HG02938 (cell line): ENCODE data around the gene WDFY2.
"Not testable (repeated sequence)": the region's sequence is repeated elsewhere in the genome, so short reads cannot be mapped to it uniquely, and the experiment has no call there.

Source experiments
- ATAC-seq: cut with Tn5 transposase; IDR thresholded peaks from one replicate; pipeline ENCODE4 v1.9.1; 2021; ENCODE audit warnings: mild to moderate bottlenecking, moderate library complexity; ENCODE audit not compliant: unreplicated experiment

WDFY2 gene

DNA sequence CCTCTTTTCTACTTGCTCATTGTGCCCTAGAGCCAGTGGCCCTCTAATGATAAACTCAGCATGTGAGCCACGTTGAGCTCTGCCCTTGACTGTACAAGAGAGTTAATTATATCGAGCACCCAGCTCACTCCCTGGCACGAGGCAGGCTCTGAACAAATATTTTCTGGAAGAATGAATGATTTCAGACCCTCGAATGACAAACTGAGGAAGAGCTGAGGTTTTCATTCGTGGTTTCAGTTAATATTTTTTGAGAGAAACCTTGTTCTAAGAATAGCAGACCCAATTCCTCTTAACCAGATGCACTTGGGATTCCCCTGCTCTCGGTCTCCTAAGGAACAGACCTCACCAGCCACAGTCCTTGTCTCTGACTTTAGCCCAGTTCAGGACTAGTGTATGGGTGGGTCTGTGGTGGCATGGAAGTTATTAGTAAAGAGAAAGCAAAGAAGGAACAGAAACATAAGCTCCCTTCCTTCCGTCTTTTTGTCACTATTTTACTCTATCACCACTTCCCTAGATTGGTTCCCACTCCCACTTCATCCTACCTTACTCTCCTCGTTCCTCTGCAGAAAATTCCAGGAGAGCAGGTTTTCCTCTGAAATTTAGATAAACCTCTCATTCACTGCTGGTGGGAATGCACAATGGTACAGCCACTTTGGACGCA lies 22.1 kb upstream of the WDFY2 start:
- ATAC-seq, result peak; percentile 67

DNA sequence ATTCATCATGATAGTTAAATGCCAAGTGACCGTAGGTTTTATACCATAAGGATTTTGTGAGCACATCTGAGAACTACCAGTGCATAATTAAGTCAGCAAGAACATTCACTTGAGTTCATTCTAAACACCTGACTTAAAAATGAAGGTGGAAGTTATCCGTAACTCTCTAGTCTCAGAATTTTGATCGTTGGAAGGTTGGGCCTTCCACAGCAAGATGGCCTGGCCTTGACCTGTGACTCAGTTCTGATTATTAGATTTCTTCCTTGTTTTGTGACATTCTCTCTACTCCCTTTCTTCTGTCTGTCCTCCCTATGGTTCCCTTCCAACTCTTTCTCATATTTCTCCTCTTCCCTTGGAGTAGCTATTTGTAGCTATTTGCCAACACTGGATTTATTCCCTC lies 20.0 kb upstream of the WDFY2 start:
- no peak for ATAC-seq

- ATAC-seq, result no peak
These were observed 19.6 kb upstream of the WDFY2 start for GRCh38 chr13:51564671-51565070.

- not testable (repeated sequence) for ATAC-seq
These were observed 15.3 kb upstream of the WDFY2 start for GRCh38 chr13:51569001-51569400.

GRCh38 chr13:51576754-51577153 lies 7.5 kb upstream of the WDFY2 start:
- ATAC-seq, result no peak

DNA sequence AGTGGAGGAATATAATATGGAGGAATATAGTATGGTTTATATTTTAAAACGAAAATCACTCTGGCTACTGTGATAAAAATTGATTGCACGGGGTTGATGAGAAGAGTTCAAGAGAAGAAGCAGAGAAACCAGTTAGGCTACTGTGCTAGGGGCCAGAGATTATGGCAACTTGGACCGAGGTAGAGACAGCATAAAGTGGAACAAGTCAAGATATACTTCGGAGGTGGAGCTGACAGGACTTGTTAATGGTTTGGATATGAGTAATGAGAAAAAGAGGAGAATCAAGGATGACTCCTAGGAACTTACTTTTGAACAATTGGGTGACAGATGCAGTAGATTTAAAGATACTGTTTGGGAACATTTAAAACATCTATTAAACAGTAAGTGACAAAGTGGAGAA lies 6.6 kb upstream of the WDFY2 start:
- no peak for ATAC-seq

GRCh38 chr13:51579676-51580075 lies 4.6 kb upstream of the WDFY2 start:
- ATAC-seq, result no peak

- no peak for ATAC-seq
These were observed 3.0 kb upstream of the WDFY2 start for GRCh38 chr13:51581148-51581820.

DNA sequence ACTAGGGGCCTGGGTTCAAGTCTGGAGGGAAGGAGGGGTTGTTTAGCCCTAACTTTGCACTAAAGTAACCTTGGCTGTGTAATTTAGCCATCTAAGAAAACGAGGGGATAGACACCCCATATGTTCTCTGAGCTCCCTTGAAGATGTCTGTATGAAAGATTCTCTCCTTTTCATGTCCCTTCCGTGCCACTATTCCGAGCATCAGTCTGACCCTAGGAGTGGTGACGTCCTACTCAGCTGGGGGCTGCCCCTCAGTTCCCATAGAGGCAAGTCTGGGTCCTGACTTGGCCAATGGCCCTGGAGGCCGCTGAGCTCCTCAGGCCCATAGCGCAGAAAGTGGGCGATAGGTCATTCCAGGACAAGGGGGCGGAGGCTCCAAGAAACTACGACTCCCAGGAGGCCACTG lies 790 bp upstream of the WDFY2 start:
- no peak for ATAC-seq

DNA sequence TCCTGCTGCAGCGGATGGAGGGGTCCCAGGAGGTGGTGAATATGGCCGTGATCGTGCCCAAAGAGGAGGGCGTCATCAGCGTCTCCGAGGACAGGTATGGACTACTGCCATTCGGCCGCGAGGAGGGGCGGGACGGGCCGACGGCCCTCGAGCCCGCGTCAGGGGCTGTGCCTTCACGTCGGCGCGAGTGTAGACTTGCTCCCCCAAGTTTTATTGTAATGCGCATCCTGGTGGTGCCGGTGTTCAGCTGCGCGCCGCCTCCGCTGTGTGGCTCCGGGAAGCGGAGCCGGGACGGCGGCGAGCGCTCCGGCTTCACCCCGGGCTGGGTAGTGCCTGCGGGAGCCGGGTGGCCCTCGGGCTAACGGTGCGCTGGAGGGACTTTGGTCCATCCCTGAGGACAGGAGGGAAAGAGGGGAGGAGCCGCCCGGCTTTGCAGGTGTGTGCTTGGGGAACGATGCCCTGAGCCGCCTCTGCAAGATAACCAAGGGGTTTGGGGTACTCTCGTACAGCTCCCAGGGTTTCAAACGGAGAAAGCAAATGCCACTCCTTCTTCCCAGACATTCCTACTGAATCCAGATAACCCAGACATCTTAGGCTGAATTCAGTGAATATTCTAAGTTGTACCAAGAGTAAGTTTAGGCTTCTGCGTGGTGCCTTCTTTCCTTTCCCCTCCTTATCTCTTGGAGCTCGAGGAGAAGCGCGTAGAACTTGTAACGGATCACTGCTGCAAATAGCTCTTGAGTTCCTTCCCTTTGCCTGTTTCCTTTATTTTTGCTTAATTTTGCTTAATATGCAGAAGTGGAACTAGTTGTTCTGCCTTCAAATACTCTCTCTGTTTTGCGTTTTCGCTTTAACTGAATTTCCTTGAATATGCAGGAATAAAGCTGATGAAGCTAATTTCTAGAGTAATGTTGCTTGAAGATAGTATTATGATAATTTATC lies 740 bp downstream of the WDFY2 start:
- peak; percentile 30 for ATAC-seq

DNA sequence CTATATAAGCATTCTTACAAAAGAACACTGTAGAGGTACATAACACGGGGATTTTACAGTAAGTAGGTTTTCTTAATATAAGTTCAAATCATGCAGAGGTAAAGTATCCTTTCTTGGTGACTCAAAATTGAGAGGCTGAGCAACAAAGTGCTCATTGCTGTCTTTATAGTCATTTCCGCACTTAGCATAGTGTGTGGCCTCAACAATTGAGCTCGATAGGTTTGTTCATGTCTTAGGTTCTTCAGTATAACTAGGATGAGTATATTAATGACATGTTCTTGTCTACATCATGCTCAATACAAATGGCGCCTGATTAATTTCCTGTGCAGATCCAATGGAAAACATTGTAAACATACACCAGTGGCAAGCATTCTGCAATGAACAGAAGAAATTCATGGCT lies 1.4 kb downstream of the WDFY2 start:
- no peak for ATAC-seq

GRCh38 chr13:51587372-51587771 lies 3.1 kb downstream of the WDFY2 start:
- no peak for ATAC-seq

DNA sequence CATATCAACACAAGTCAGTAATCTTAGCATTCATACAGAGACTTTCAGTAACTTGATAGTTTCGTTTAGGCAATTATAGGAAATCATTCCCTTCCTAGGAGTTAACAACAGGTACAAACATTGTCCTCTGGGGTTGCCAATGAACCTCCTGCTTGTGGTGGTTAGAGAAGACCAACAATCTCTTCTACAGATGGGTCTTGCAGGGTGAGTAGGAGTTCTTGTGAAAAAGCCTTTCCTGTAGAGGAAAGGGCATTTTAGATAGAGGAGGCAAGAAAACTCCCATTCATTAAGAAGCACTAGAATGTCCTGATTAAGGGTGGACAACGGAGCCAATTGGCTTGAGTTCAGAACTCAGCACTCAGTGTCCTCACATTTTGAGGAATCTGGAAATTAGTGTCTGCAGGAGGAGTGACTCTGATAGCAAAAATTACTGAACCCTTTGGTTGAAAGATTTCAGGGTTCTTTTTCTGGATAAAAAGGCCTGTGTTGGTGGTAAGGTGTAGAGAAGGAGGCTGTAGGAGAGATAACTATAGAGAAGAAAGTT lies 4.2 kb downstream of the WDFY2 start:
- ATAC-seq, result no peak

DNA sequence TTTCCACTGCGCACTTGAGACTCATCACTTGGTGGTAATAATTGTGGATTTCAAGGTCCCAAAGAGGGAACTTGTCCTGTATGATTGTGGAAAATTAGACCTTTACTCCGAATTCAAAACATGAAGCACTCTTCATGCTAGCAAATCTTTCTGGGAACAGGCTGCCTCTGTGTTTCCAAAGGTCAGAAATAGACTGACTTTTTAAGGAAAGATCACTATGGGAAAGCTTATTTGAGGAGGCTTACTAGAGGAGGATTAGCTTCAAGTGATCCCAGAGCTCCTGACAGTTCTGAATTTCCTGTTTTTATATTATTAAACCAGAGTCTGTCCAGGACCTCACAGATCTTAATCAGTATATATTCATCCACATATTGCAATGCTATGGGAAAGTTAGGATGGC lies 5.5 kb downstream of the WDFY2 start:
- ATAC-seq, result no peak

DNA sequence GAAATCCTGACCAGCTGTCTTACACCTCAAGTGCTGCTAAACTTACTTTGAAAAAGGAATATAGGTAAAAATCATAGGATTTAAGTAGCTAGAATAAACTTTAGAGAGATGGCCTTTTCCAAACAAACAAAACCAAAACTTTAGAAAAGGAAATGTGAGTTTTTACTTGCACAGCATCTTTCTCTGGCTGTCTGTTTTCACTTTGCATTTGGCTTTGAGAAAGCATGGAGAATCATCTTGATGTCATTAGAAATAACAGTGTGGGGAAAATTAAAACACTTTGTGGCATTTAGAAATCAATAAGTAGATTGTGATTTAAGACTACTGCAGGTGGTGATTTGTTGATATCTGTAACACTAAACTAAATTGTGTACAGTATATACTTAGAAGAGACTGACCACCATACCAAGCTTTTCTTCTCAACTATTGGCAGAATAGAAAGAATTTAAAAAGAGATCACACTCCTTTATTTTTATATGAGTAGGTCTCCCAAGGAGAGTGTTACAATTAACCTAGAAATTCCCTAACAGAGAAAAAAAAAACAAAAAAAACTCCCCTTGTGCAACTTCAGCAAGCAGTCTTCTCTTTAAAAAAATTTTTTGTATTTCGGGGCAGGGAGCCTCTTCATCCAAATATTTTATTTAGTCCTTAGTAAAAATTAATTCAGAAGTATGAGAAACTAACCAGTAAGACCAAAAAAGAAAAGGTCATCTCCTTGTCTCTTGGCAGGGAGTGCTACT lies 6.1 kb downstream of the WDFY2 start:
- ATAC-seq, result no peak

DNA sequence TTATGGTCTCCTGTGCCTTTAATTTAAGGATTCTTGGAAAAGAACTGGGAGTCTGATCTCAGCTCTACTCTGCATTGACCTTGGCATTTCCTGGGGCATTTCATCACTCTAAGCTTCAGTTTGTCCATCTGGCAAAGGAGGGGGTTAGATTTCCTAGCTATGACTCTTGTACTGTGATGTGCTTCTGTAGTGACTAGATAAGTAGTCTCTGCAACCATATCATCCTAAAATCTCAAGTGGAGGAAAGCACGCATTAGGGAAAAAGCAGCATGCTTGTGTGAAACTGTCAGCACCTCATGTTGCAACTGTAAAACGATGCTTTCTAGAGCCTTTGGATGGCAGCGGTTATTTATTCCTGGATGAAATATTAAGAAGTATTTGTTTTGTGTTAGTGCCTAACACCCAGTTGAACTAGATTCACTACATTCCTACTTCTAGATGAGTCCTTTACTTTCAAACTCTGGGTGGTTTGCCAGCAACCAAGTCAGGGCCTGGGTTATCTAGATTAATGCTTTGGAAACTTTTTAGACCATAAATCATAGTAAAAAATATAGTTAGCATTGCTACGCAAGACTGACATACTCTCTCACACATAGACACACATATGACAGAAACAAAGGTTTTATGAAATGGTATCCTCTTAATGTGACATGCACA lies 6.8 kb downstream of the WDFY2 start:
- ATAC-seq, result no peak

GRCh38 chr13:51591938-51592337 lies 7.7 kb downstream of the WDFY2 start:
- not testable (repeated sequence) for ATAC-seq

GRCh38 chr13:51594432-51594831 lies 10.2 kb downstream of the WDFY2 start:
- no peak for ATAC-seq

DNA sequence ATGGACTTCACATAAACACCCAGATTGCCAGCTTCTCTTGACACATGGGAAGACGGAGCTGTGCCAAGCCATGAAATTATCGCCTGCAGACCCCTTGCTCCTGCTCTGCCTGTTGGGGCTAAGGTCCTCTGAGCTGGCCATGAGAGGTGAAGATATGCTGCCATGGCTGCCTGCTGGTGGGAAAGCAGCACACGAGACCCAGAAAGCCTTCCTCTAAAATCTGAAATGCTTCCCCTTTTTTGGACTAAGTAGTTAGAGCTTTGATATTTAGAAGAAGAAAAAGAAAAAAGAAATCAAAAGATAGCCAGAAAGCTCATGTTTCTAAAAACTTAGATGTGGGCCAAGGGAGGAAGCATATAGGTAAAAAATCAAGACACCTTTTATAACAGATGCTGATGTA lies 11.2 kb downstream of the WDFY2 start:
- no peak for ATAC-seq

- no peak for ATAC-seq
These were observed 12.3 kb downstream of the WDFY2 start for GRCh38 chr13:51596541-51596940.
